HFFc6 (cell line): ENCODE data around the gene CXCL1. TPM values are rescaled to one million over a fixed set of nuclear protein-coding genes. Genes with fewer than 3 reads are reported as not detected.

ENCODE experiments used
- DNase-seq: peaks from one replicate; pipeline ENCODE4 v3.0.0-alpha.2; 2018
- H3K27ac Mint-ChIP-seq: 2 replicates; pipeline ENCODE4 v1.8.0; 2020; ENCODE audit warnings: mild to moderate bottlenecking, mixed read lengths
- H3K27me3 Mint-ChIP-seq: 2 replicates; pipeline ENCODE4 v1.8.0; 2021; ENCODE audit warnings: mild to moderate bottlenecking, moderate library complexity, mixed read lengths; ENCODE audit not compliant: insufficient read depth
- H3K36me3 Mint-ChIP-seq: 2 replicates; pipeline ENCODE4 v1.8.0; 2021; ENCODE audit warnings: low read depth, mixed read lengths
- H3K4me1 Mint-ChIP-seq: 2 replicates; pipeline ENCODE4 v1.8.0; 2020; ENCODE audit warnings: low read depth, mixed read lengths
- H3K4me3 Mint-ChIP-seq: 2 replicates; pipeline ENCODE4 v1.8.0; 2020; ENCODE audit warnings: mild to moderate bottlenecking, moderate library complexity, mixed read lengths
- H3K9me3 Mint-ChIP-seq: 2 replicates; pipeline ENCODE4 v1.8.0; 2020; ENCODE audit warnings: mild to moderate bottlenecking, mixed read lengths
- CTCF ChIP-seq: fragments of 200-600 bp; sonication (generic); IDR thresholded peaks from 2 replicates; pipeline ENCODE4 v1.5.0; 2021; ENCODE audit warnings: antibody characterized with exemption, mild to moderate bottlenecking
- total RNA-seq, 6 experiments: library from RNA; stranded (reverse); fragmentation: NEBNext Ultra II Directional; extraction: Animal tissue kit (Norgen Biotek cat#: 25700); gene quantifications; 2 replicates in 1 of 6; 3 replicates in 5 of 6; pipeline ENCODE4 v1.2.3, GENCODE V29; 2021

Gene CXCL1
- total RNA-seq, 6 experiments from 2014 or later = 0.71 to 5.0 (median 4.3) TPM

- Mint-ChIP-seq H3K27ac (peak overlapping the region; percentile 30), H3K36me3 (no peaks in the 10 kb centered on the region), H3K9me3 (no peaks in the 10 kb centered on the region), H3K4me3 (no peak overlapping the region), H3K4me1 (peaks cover 48% of the 10 kb centered on the region), H3K27me3 (no peaks in the 10 kb centered on the region; the same call in 1 of the 2 replicates)
- no peak for TF ChIP-seq CTCF
- no peak for DNase-seq
Observed at GRCh38 chr4:73844806-73845205, 24.4 kb upstream of the CXCL1 start.

GRCh38 chr4:73847526-73848182, 21.5 kb upstream of the CXCL1 start:
- Mint-ChIP-seq H3K4me3 (no peak overlapping the region), H3K4me1 (peaks cover 33% of the 10 kb centered on the region), H3K9me3 (no peaks in the 10 kb centered on the region), H3K27me3 (peaks cover 4% of the 10 kb centered on the region), H3K36me3 (no peaks in the 10 kb centered on the region), H3K27ac (no peak overlapping the region)
- TF ChIP-seq CTCF = no peak
- DNase-seq = no peak

GRCh38 chr4:73848183-73848777, 20.9 kb upstream of the CXCL1 start:
- no peak for TF ChIP-seq CTCF
- H3K4me3 Mint-ChIP-seq = no peak overlapping the region

GRCh38 chr4:73850261-73850970, 18.8 kb upstream of the CXCL1 start:
- DNase-seq = no peak
- Mint-ChIP-seq H3K4me1 (peaks cover 21% of the 10 kb centered on the region), H3K27ac (no peak overlapping the region), H3K27me3 (peaks cover 4% of the 10 kb centered on the region), H3K9me3 (no peaks in the 10 kb centered on the region), H3K4me3 (no peak overlapping the region), H3K36me3 (no peaks in the 10 kb centered on the region)
- no peak for TF ChIP-seq CTCF

More at GRCh38 chr4:73848183-73848777, 20.9 kb upstream of the CXCL1 start:
- DNase-seq = no peak
- H3K4me1 Mint-ChIP-seq = peaks cover 33% of the 10 kb centered on the region
- H3K27ac Mint-ChIP-seq = no peak overlapping the region
- no peaks in the 10 kb centered on the region for H3K36me3 Mint-ChIP-seq
- peaks cover 4% of the 10 kb centered on the region for H3K27me3 Mint-ChIP-seq
- H3K9me3 Mint-ChIP-seq = no peaks in the 10 kb centered on the region

GRCh38 chr4:73851293-73851692, 17.9 kb upstream of the CXCL1 start:
- Mint-ChIP-seq H3K4me3 (no peak overlapping the region), H3K9me3 (no peaks in the 10 kb centered on the region), H3K27me3 (peaks cover 4% of the 10 kb centered on the region), H3K4me1 (peaks cover 23% of the 10 kb centered on the region), H3K27ac (no peak overlapping the region), H3K36me3 (no peaks in the 10 kb centered on the region)
- no peak for TF ChIP-seq CTCF
- DNase-seq = no peak
